Activated CD4-positive, alpha-beta T cell treated with anti-CD3 and anti-CD28 coated beads for 36 hours (primary cell): ENCODE results near the gene AARS1. TPM values are rescaled to one million over a fixed set of nuclear protein-coding genes. Genes with fewer than 3 reads are reported as not detected.

ENCODE experiments used
- total RNA-seq, 2 experiments: library from RNA; stranded (reverse); gene quantifications; one replicate each; pipeline ENCODE4 v1.2.3, GENCODE V29; 2021

Gene AARS1
- total RNA-seq, 2 experiments from 2014 or later = 180 to 189 TPM

Other genes with a start within 250 kb of the AARS1 start
- gene PDPR, start 175.2 kb downstream of the AARS1 start, total RNA-seq = 10 to 100 TPM; 26.4 to 26.7 TPM
- gene CLEC18C, start 115.7 kb downstream of the AARS1 start, total RNA-seq = under 1 TPM in 1 of 2 experiments, not detected in 1; 0.25 TPM
- gene EXOSC6, start 37.6 kb downstream of the AARS1 start, total RNA-seq = 10 to 100 TPM; 18.7 to 23.5 TPM
- gene DDX19B, start 9.7 kb upstream of the AARS1 start, total RNA-seq = 10 to 100 TPM; 32.3 to 34.7 TPM
- gene DDX19A, start 57.4 kb upstream of the AARS1 start, total RNA-seq = 10 to 100 TPM; 47.7 to 52.9 TPM
- 10 to 100 TPM; 14.8 to 16.6 TPM for gene ST3GAL2, start 149.6 kb upstream of the AARS1 start, total RNA-seq
- 10 to 100 TPM; 10.3 to 13.4 TPM for gene FCSK, start 165.1 kb upstream of the AARS1 start, total RNA-seq
- 10 to 100 TPM; 33.5 to 37.6 TPM for gene COG4, start 234.0 kb upstream of the AARS1 start, total RNA-seq
- gene SF3B3, start 234.3 kb upstream of the AARS1 start, total RNA-seq = 100 to 1,000 TPM; 533 to 545 TPM